GM21423 (cell line): ENCODE data around the gene BFAR.
"Not testable (repeated sequence)": the region's sequence is repeated elsewhere in the genome, so short reads cannot be mapped to it uniquely, and the experiment has no call there.

Experiments
- ATAC-seq: cut with Tn5 transposase; IDR thresholded peaks from one replicate; pipeline ENCODE4 v1.9.1; 2021; ENCODE audit warnings: mild to moderate bottlenecking, moderate library complexity; ENCODE audit not compliant: unreplicated experiment

The BFAR gene, protein sequence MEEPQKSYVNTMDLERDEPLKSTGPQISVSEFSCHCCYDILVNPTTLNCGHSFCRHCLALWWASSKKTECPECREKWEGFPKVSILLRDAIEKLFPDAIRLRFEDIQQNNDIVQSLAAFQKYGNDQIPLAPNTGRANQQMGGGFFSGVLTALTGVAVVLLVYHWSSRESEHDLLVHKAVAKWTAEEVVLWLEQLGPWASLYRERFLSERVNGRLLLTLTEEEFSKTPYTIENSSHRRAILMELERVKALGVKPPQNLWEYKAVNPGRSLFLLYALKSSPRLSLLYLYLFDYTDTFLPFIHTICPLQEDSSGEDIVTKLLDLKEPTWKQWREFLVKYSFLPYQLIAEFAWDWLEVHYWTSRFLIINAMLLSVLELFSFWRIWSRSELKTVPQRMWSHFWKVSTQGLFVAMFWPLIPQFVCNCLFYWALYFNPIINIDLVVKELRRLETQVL

DNA sequence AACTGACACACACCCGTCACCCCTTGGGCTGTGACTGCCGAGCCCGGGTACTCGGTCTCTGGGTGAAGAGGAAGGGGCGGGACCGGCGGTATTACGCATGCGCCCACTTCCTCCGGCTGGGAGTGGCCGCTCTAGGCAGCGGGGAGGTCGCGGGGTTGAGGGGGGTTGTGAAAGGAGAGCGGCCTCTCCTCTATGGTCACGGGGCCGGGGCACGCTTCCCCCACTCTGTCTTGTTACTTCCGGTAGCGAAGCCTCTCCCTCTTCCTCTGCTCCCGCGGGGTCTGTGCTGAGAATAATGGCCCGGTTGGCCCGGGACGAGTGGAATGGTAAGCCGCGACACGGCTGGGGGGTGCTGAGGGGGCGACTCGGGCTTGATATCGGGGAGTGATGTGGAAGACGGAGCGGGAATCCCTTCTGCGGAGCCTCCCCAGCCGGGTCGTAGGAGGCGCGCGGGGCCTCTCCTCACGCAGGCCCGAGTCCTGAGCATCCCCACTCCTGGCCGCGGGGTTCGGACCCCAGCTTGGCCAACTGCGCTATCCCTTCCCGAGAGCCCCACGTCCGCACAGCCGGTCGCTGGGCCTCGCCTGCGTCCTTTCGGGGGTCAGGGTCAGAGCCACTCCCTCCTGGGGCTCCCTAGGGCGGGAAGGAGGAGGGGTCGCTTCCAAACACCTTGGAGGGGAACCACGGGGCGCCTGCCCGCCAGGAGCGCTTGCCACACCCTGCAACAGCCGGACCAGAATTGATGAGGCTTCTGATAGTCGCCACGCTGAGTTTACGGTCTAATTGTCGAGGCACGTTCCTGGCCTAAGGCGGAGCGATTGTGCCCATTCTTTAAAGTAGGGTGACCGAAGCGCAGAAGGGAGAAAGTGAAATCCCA lies at the start of gene BFAR:
TSS of gene BFAR (plus strand) at position 259 of the 877 bp plus-strand sequence. CDS start 11,396 bp downstream, outside the sequence.
- peak; percentile 73 for ATAC-seq

DNA sequence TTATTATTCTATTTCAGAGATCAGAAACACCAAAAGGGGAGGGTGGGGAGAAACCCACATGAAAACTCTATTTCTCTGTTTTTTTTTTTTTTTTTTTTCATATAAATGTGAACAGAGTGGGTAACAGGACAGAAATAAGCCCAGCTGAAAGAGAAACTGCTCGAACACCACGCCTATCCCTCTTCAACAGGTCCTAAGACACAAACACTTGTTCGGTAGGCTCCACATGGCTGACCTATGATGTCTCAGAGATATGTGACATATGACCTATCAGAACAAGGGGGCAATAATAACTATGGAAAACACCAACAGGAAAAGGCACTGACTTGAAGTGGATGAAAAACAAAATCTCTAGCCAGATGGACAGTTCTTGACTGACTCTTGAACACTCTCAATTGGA lies 47.5 kb upstream of the BFAR start:
- no peak for ATAC-seq

DNA sequence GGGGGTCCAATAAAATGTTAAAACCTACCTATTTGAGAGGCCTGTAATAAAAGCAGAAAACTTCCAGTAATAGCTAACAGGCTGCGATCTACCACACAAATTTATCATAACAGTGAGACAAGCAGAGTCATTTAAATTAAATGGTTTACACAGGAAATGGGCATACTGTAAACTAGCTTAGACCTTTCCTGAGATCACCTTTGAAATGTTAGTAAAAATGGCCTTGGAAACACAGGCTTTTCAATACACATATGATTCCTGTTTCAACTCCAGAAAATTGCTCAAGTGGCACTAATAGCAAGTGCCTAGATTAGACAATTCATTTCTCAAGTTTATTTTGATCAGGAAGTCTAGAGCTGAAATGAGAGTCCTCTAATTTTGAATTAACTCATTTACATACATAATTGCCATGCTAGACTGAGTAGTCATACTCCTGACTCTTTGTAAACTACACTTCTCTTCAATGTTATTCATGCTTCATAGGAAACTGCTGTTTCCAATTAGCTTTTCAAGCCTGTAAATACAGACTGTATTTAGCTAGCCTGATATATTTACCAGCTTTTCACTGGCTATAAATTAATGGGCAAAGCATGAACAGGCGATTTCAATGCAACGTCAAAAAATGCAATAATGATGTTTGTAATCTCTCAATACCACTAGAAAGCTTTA lies 46.0 kb upstream of the BFAR start:
- ATAC-seq, result no peak

DNA sequence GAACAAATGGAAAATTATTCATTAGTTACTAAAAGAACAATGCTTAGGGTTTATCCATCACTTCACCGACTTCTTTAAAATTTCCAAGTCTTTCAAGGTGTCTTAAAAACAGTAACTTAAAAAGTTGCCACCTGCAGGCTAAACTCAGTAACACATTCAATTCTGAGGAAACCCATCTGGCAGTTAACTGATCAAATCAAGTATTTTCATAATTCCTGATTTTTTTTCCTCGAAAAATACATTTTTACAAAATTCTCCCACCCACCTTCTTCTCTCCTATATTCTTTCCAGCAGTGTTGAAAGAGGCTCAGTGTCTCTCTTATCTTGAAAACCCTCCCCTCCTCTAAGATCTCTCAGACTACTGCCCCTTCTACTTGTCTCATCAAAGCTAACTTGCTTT lies 32.6 kb upstream of the BFAR start:
- no peak for ATAC-seq

DNA sequence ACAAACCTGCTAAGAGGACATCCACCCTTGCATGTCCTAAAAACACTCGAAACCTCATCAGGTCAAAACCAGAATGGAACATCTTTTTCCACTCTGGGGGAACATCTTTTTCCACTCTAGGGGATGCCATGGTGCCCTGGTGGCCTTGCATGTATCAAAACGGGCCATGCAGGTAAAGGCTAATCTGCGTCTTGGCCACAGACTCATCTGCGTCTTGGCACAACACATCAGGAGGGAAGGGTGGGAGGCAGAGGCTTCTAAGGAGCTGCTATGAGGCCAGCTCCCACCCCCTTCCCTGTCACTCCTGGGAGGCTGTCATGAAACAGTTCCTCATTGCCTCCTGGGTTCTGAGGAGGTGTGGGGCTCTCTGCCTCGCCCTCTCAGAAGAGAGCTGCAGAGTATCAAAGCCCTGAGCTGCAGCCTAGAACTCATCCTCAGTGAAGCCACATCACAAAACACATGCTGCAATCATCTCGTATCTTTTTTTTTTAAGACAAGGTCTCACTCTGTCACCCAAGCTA lies 30.2 kb upstream of the BFAR start:
- no peak for ATAC-seq

DNA sequence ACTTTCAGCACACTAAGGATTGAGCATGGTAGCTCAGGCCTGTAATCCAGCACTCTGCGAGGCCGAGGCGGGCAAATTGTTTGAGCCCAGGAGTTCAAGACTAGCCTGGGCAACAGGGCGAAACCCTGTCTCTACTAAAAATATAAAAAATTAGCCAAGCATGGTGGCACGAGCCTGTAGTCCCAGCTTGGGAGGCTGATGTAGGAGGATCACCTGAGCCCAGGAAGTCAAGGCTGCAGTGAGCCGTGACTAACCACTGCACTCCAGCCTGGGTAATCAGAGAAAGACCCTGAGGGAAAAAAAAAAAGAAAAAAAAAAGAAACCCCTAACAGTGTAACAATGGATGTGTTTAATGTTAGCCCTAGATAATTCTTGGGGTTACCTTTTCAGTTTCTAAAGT lies 26.6 kb upstream of the BFAR start:
- ATAC-seq, result no peak

DNA sequence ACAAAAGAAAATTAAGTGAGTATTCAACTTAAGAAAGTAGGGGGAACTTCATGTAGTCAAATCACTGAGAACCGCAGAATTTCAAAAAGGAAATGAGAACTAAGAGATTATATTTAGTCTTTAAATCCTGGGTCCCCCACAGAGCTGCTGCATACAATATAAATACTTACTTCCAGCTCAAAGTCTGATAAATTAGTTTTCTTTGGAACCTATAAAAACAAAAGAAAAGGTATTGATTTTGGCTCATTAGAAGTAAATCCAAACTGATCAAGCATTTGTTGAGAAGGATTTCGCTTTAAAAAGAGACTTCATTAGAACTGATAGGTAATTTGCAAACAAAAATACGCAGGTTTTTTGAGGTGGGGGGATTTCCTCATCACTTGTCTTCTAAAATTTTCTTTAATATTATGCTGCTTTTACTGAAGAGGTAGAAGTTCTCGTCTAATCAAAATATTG lies 24.6 kb upstream of the BFAR start:
- ATAC-seq, result peak; percentile 56

DNA sequence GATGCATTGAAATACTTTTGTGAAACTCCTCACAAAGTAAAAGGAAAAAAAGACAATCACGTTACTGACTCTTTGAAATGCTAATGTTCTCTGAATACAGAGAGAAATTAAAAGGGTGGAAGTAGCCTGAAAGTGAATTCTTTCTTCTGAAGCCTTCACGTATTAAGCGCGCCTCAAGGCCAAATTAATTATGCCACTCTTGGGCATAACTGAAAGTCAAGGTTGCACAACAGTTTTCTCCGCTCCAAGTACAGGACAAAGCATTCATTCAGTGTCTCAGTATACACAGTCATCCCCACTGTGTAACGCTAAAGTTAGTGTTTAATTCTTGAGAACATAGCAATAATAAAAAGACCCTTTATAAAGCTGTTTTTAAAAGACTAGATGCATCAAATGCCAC lies 24.1 kb upstream of the BFAR start:
- no peak for ATAC-seq

DNA sequence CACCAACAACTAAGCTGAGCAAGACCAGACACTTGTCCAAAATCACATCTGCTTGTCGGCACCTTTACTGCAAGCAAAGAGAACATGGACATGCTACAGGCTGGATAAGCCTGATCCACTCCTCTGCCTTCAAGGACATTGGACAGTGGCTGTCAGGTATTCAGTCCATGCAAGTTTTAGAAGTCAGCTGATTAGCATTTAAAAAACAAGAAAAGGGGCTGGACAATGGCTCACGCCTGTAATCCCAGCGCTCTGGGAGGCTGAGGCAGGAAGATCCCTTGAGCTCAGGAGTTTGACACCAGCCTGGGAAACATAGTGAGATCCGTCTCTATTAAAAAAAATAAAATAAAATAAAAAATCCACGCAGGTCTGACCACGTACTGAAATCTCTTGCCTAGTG lies 23.0 kb upstream of the BFAR start:
- no peak for ATAC-seq

DNA sequence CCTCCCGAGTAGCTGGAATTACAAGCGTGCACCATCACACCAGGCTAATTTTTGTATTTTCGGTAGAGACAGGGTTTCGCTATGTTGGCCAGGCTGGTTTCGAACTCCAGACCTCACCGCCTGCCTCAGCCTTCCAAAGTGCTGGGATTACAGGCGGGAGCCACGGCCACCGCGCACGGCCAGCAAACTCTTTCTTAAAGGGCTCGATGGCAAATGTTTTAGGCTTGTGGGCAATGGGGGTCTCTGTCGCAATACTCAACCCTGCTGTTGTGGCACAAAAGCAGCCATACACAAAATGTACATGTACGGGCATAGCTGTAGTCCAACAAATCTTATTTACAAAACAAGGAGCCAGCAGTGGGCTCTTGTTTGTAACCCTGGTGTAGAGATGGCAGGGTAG lies 21.1 kb upstream of the BFAR start:
- no peak for ATAC-seq

DNA sequence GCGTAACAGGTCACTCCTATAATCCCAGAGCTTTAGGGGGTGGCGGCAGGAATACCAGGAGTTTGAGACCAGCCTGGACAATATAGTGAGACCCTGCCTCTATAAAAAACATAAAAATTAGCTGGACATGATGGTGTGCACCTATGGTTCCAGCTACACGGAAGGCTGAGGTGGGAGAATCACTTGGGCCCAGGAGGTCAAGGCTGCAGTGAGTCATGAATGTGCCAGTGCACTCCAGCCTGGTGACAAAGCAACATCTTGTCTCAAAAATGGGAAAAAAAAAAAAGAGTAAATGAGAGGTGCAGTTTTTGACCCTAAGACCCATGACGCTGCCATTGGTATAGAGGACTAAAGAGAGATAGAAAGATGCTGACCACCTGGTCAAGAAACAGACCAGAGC lies 18.8 kb upstream of the BFAR start:
- ATAC-seq, result no peak

DNA sequence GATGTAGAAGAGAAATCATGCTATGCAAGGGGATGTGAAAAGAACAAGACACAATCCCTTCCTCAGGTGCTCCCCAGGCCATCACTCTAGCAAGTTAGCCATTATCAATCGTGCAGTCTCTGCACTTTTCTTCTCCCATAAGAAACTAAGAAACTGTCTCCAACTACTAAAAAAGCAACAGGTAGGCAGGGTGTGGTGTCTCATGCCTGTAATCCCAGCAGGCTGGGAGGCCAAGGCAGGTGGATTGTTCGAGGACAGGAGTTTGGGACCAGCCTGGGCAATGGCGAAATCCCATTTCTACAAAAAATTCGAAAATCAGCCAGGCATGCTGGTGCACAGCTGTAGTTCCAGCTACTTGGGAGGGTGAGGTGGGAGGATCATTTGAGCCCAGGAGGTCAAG lies 16.5 kb upstream of the BFAR start:
- ATAC-seq, result no peak

DNA sequence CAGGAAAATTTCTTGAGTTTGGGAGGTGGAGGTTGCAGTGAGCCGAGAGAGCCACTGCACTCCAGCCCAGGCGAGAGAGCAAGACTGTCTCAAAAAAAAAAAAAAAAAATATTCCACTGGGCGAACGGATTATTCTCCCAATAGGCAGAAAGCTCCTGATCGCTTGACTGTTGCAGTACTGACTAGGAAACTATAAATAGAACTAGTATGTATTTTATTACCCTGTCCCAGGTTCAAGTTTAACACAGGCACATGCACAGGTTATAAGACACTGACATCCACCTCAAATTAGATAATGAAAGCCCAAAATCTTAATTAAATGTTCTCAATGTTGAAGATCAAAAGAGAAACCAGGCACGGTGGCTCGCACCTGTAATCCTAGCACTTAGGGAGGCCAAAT lies 14.2 kb upstream of the BFAR start:
- ATAC-seq, result no peak

DNA sequence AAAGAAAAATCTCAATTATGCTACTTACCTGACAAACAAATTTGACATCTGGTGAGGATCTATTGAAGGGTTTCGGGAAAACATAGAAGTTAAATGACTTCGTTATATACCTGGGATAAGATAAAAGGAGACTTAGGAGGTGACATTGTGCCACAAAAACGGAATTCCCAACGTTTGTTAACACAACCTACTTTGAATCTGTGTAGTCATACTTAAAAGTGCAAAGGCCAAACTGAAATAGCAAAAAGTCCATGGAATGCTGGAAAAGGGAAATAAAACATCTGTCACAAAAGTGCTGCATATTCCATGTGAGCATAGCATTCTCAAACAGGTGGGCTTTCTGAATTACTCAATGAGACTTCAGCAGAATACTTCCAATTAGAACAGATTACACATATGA lies 5.7 kb upstream of the BFAR start:
- ATAC-seq, result no peak

DNA sequence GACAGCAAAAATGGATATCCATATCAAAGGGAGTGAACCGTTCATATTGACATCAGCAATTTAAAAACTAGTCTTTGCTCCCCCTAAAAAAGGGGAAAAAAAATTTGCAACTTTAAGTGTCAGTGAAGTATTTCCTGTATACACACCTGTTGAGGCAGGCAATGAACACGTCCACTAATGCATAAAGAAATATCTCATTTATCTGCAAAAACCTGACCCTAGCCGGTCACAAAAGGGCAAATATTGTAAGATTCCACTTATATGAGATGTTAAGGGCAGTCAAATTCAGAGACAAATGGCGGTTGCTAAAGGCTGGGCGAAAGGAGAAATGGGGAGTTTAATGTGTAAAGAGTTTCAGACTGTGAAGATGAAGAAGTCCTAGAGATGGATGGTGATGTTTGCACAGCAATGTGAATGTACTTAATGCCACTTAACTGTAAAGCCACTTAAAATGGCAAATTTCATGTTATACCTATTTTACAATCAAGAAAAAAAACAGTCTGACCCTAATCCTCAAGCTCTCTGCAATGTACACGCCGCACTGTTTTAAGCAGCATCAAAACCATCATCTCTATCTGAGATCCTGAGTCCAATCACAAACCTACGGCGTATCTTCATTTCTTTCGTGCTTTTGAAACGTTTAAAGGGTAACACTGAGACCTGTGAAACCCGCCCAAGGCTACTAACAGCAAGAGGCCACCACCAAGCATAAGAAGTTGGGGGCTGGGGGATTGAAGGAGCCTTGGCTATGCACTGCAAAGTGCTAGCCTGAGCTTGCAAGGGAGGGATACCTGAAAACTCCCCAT lies 3.7 kb upstream of the BFAR start:
- no peak for ATAC-seq

DNA sequence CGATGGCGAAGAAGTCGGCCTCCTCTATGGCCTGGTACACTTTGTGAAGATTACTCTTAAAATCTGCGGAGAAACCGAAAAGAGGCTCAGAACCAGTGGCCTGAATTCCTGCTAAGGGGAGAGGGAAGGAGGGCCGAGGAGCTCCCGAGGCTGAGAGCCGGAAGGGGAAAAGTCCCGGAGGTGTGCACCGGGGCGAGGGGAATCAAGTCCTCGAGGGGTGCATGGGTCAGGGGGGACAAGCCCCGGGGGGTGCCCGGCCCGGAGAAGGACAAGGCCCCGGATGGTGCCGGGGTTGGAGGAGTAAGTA lies 3.2 kb upstream of the BFAR start:
- peak; percentile 2 for ATAC-seq

DNA sequence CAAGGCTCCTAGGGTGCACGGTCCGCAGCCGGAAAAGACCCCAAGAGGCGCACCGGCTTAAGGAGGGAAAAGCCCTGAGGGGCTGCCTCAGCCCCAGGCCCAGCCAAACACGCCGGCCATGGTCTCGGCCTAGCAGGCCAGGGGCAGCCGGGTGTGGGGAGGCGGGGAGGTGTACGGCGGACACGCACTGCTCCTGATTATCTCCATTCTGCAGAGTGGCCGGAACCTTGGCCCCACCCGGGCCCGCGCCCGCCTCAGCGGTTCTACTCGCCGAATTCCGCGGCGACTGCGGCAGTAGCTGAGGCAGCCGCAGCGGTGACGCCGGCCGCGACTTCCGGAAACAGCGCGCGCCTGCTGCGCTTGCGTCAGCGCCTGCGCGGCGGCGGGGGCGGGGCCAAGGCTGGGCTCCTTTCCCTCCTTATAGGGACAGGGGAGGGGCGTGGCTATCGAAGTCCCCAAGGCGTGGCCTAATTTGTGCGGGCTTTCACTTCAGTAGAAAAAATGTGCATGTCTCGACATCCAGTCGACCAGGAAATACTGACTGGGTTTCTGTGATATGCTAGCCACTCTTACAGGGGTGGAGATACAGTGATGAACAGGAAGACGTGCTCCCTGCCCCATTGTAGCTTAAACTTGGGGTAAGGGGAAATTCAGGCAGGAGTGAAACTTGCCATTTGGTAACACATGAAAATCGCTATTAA lies 2.7 kb upstream of the BFAR start, which contains the start of gene PARN:
TSS of gene PARN (minus strand) at position 342 of the 701 bp plus-strand sequence. CDS start at position 207, 135 bp downstream.
- peak; percentile 46 for ATAC-seq

DNA sequence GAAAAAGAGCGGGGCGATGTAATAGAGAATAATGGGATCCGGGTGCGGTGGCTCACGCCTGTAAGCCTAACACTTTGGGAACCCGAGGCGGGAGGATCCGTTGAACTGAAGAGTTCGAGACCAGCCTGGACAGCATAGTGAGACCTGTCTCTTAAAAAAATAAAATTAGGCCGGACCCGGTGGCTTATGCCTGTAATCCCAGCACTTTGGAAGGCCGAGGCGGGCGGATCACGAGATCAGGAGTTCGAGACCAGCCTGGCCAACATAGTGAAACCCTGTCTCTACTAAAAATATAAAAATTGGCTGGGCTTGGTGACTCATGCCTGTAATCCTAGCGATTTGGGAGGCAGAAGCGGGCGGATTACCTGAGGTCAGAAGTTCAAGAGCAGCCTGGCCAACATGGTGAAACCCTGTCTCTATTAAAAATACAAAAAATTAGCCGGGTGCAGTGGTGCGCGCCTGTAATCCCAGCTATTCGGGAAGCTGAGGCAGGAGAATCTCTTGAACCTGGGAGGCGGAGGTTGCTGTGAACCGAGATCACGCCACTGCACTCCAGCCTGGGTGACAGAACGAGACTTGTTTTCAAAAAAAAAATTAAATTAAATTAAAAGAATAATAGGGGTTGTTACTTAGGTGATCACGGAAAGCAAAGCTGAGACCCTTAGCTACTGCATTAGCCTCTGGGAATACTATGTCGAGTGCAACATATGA lies 2.0 kb upstream of the BFAR start:
- ATAC-seq, result not testable (repeated sequence)

DNA sequence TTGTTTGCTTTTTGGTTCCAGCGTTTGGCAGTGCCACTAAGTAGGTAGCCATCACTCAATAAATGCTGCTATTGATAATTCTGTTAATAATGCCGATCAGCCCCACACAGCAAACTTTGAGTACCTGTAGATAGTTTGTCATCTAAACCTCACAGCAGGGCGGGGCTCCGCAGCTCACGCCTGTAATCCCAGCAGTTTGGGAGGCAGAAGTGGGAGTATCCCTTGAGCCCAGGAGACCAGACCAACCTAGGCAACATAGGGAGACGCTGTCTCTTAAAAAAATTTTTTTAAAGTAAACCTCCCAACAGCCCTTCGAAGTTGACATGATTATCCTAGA lies 1.6 kb downstream of the BFAR start:
- ATAC-seq, result no peak
